Measurements from ENCODE around the gene SLC2A6.

SLC2A6 gene

GRCh38 chr9:133476036-133476931 lies 2.6 kb downstream of the SLC2A6 start:
- DNase-seq = no peak

- no peak for DNase-seq
Measured at GRCh38 chr9:133475292-133476012, 3.4 kb downstream of the SLC2A6 start.

- DNase-seq = no peak
Measured at GRCh38 chr9:133474853-133475252, 4.0 kb downstream of the SLC2A6 start.

- DNase-seq = no peak
Measured at GRCh38 chr9:133474215-133474614, 4.7 kb downstream of the SLC2A6 start.

GRCh38 chr9:133473743-133474142 lies 5.2 kb downstream of the SLC2A6 start:
- no peak for DNase-seq

- DNase-seq = no peak
Measured at GRCh38 chr9:133472753-133473378, 6.0 kb downstream of the SLC2A6 start.

- no peak for DNase-seq
Measured at GRCh38 chr9:133472277-133472645, 6.6 kb downstream of the SLC2A6 start.

GRCh38 chr9:133471551-133472276 lies 7.2 kb downstream of the SLC2A6 start:
- no peak for DNase-seq

- no peak for DNase-seq
Measured at GRCh38 chr9:133470988-133471387, 7.9 kb downstream of the SLC2A6 start.

- no peak for DNase-seq
Measured at GRCh38 chr9:133470427-133470924, 8.4 kb downstream of the SLC2A6 start.

- no peak for DNase-seq
Measured at GRCh38 chr9:133468777-133469421, 10.0 kb downstream of the SLC2A6 start.

- no peak for DNase-seq
Measured at GRCh38 chr9:133468374-133468773, 10.5 kb downstream of the SLC2A6 start.

GRCh38 chr9:133467101-133467500 lies 11.8 kb downstream of the SLC2A6 start:
- DNase-seq = no peak

GRCh38 chr9:133465984-133466383 lies 12.9 kb downstream of the SLC2A6 start:
- DNase-seq = no peak

- no peak for DNase-seq
Measured at GRCh38 chr9:133464638-133465037, 14.3 kb downstream of the SLC2A6 start.

- no peak for DNase-seq
Measured at GRCh38 chr9:133463864-133464615, 14.9 kb downstream of the SLC2A6 start.

GRCh38 chr9:133463234-133463863 lies 15.6 kb downstream of the SLC2A6 start:
- DNase-seq = peak in 1 of 2 experiments; percentile 21

GRCh38 chr9:133461975-133462374 lies 16.9 kb downstream of the SLC2A6 start:
- DNase-seq = no peak

- peak; percentile 65 to 66 for DNase-seq
Measured at GRCh38 chr9:133460405-133461175, 18.3 kb downstream of the SLC2A6 start.

All from NCI-H2081 (cell line).